Upper lobe of right lung (tissue), 1 donor: ENCODE data around the gene SND1. TPM values are rescaled to one million over a fixed set of nuclear protein-coding genes. Genes with fewer than 3 reads are reported as not detected.

Source experiments
- ATAC-seq: fragments of 200-7000 bp; cut with Tn5 transposase; one replicate; pipeline ENCODE4 v1.9.1; 2020; ENCODE audit warnings: mild to moderate bottlenecking, moderate library complexity
- DNase-seq: peaks from one replicate; pipeline ENCODE4 v3.0.0-alpha.2; 2020
- H3K27ac ChIP-seq: fragments of 200-600 bp; one replicate; pipeline ENCODE4 v1.8.0; 2022
- H3K27me3 ChIP-seq: fragments of 200-600 bp; one replicate; pipeline ENCODE4 v1.8.0; 2022; ENCODE audit warnings: mild to moderate bottlenecking
- H3K36me3 ChIP-seq: fragments of 200-600 bp; one replicate; pipeline ENCODE4 v1.8.0; 2022
- H3K4me1 ChIP-seq: fragments of 200-600 bp; one replicate; pipeline ENCODE4 v1.8.0; 2022
- H3K4me3 ChIP-seq: fragments of 200-600 bp; one replicate; pipeline ENCODE4 v1.8.0; 2022; ENCODE audit warnings: mild to moderate bottlenecking
- H3K9me3 ChIP-seq: fragments of 200-600 bp; one replicate; pipeline ENCODE4 v1.8.0; 2022
- CTCF ChIP-seq: fragments of 200-600 bp; IDR thresholded peaks from one replicate; pipeline ENCODE4 v1.8.0; 2022; ENCODE audit warnings: antibody characterized with exemption
- intact Hi-C: fragments of 100-400 bp; cut with DNase I; formaldehyde crosslinking; loops from one replicate; pipeline ENCODE4 v1.11.0; 2022
- total RNA-seq: library from RNA; stranded (reverse); fragmentation: NEBNext Ultra II Directional; extraction: Animal tissue kit (Norgen Biotek cat#: 25700); gene quantifications from one replicate; pipeline ENCODE4 v1.2.1, GENCODE V29; 2021
- donor health status: DM: no; HTN: yes; CAD: no; lungs with severe emphysema.

SND1 gene
- total RNA-seq, 1 donor from 2014 or later: 150 TPM

- H3K36me3 ChIP-seq: peaks cover 16% of the 10 kb centered on the region
- H3K27me3 ChIP-seq: no peaks in the 10 kb centered on the region
- H3K4me3 ChIP-seq: no peak overlapping the region
- H3K4me1 ChIP-seq: peaks cover 5% of the 10 kb centered on the region
- intact Hi-C loops: no loop called here
- TF ChIP-seq CTCF: no peak
- ATAC-seq (no peak), DNase-seq (no peak)
- no peak overlapping the region for H3K27ac ChIP-seq
- no peaks in the 10 kb centered on the region for H3K9me3 ChIP-seq
Measured at GRCh38 chr7:127889677-127890076, 237.7 kb downstream of the SND1 start.

GRCh38 chr7:127890726-127891125, 238.7 kb downstream of the SND1 start:
- Histone ChIP-seq H3K9me3 (no peaks in the 10 kb centered on the region), H3K4me3 (no peak overlapping the region), H3K4me1 (no peaks in the 10 kb centered on the region), H3K27ac (no peak overlapping the region), H3K36me3 (peaks cover 16% of the 10 kb centered on the region), H3K27me3 (no peaks in the 10 kb centered on the region)
- ATAC-seq (peak; percentile 55), DNase-seq (no peak)
- TF ChIP-seq CTCF: no peak
- intact Hi-C loops: no loop called here

GRCh38 chr7:127891144-127891543, 239.2 kb downstream of the SND1 start:
- no peak for ATAC-seq
- H3K4me3 ChIP-seq: no peak overlapping the region
- no peak for TF ChIP-seq CTCF

GRCh38 chr7:127891854-127892438, 240.0 kb downstream of the SND1 start:
- H3K27me3 ChIP-seq: no peaks in the 10 kb centered on the region
- H3K4me3 ChIP-seq: no peak overlapping the region
- DNase-seq: no peak
- peaks cover 16% of the 10 kb centered on the region for H3K36me3 ChIP-seq
- no peak for TF ChIP-seq CTCF
- H3K4me1 ChIP-seq: no peaks in the 10 kb centered on the region
- H3K27ac ChIP-seq: no peak overlapping the region
- no peaks in the 10 kb centered on the region for H3K9me3 ChIP-seq
- no peak for ATAC-seq
- intact Hi-C loops: no loop called here

More at GRCh38 chr7:127891144-127891543, 239.2 kb downstream of the SND1 start:
- Histone ChIP-seq H3K4me1 (no peaks in the 10 kb centered on the region), H3K27me3 (no peaks in the 10 kb centered on the region), H3K27ac (no peak overlapping the region), H3K9me3 (no peaks in the 10 kb centered on the region), H3K36me3 (peaks cover 16% of the 10 kb centered on the region)
- intact Hi-C loops: no loop called here
- no peak for DNase-seq

GRCh38 chr7:127892488-127893314, 240.7 kb downstream of the SND1 start:
- no peak for ATAC-seq
- intact Hi-C loops: no loop called here
- no peak for DNase-seq
- Histone ChIP-seq H3K4me3 (no peak overlapping the region), H3K27ac (no peak overlapping the region), H3K36me3 (peaks cover 15% of the 10 kb centered on the region), H3K9me3 (no peaks in the 10 kb centered on the region), H3K4me1 (no peaks in the 10 kb centered on the region), H3K27me3 (no peaks in the 10 kb centered on the region)
- TF ChIP-seq CTCF: no peak
